Glutamatergic neuron (in vitro differentiated cells): ENCODE results near the gene OPA1. TPM values are rescaled to one million over a fixed set of nuclear protein-coding genes. Genes with fewer than 3 reads are reported as not detected.

ENCODE experiments used
- DNase-seq: peaks from one replicate; pipeline ENCODE4 v3.0.0; 2022
- H3K27ac Mint-ChIP-seq: one replicate; pipeline ENCODE4 v1.8.0; 2020; ENCODE audit warnings: mild to moderate bottlenecking, mixed read lengths, inconsistent platforms; ENCODE audit not compliant: unreplicated experiment
- H3K27me3 Mint-ChIP-seq: one replicate; pipeline ENCODE4 v1.8.0; 2020; ENCODE audit warnings: mild to moderate bottlenecking, moderate library complexity, mixed read lengths, inconsistent platforms; ENCODE audit not compliant: unreplicated experiment
- H3K36me3 Mint-ChIP-seq: one replicate; pipeline ENCODE4 v1.8.0; 2020; ENCODE audit warnings: mild to moderate bottlenecking, mixed read lengths, inconsistent platforms; ENCODE audit not compliant: unreplicated experiment
- H3K4me1 Mint-ChIP-seq: one replicate; pipeline ENCODE4 v1.8.0; 2020; ENCODE audit warnings: mild to moderate bottlenecking, low read depth, mixed read lengths, inconsistent platforms; ENCODE audit not compliant: unreplicated experiment
- H3K4me3 Mint-ChIP-seq: one replicate; pipeline ENCODE4 v1.8.0; 2020; ENCODE audit warnings: mild to moderate bottlenecking, mixed read lengths, inconsistent platforms; ENCODE audit not compliant: unreplicated experiment
- H3K9me3 Mint-ChIP-seq: one replicate; pipeline ENCODE4 v1.8.0; 2020; ENCODE audit warnings: mild to moderate bottlenecking, moderate library complexity, mixed read lengths, inconsistent platforms; ENCODE audit not compliant: unreplicated experiment
- total RNA-seq: library from RNA; stranded (reverse); fragmentation: NEBNext Ultra II Directional; extraction: Animal tissue kit (Norgen Biotek cat#: 25700); gene quantifications from one replicate; pipeline ENCODE4 v1.2.1, GENCODE V29; 2021; ENCODE audit not compliant: unreplicated experiment
- TF ChIP-seq, protein P1 (sequence below): fragments of 200-600 bp; sonication (generic); IDR thresholded peaks from one replicate; pipeline ENCODE4 v1.5.0; 2021; ENCODE audit not compliant: partially characterized antibody, unreplicated experiment

OPA1 gene
- total RNA-seq, 1 donor from 2014 or later, result 122 TPM

DNA sequence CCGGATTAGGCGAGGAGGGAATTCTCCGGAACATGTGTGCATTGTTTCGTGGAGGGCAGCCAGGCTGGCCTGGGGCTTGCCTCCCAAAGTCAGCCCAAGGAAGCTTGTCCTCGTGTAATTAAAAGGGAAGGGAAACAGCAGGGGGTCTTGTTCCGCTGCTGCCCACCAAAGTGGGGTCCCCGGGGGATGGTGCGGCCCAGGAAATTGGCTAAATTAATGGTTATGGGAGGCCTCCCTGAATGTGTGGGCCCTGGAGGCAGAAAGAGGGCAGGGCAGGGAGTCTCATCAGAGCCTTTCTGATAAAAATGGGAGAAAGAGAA is 118.1 kb downstream of the OPA1 start:
- Mint-ChIP-seq H3K4me1 (peaks cover 13% of the 10 kb centered on the region), H3K27ac (no peak overlapping the region), H3K27me3 (peaks cover 7% of the 10 kb centered on the region), H3K4me3 (no peak overlapping the region), H3K9me3 (peaks cover 11% of the 10 kb centered on the region), H3K36me3 (peaks cover 21% of the 10 kb centered on the region)
- DNase-seq, result no peak
- TF ChIP-seq, protein P1, sequence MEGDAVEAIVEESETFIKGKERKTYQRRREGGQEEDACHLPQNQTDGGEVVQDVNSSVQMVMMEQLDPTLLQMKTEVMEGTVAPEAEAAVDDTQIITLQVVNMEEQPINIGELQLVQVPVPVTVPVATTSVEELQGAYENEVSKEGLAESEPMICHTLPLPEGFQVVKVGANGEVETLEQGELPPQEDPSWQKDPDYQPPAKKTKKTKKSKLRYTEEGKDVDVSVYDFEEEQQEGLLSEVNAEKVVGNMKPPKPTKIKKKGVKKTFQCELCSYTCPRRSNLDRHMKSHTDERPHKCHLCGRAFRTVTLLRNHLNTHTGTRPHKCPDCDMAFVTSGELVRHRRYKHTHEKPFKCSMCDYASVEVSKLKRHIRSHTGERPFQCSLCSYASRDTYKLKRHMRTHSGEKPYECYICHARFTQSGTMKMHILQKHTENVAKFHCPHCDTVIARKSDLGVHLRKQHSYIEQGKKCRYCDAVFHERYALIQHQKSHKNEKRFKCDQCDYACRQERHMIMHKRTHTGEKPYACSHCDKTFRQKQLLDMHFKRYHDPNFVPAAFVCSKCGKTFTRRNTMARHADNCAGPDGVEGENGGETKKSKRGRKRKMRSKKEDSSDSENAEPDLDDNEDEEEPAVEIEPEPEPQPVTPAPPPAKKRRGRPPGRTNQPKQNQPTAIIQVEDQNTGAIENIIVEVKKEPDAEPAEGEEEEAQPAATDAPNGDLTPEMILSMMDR, result no peak

DNA sequence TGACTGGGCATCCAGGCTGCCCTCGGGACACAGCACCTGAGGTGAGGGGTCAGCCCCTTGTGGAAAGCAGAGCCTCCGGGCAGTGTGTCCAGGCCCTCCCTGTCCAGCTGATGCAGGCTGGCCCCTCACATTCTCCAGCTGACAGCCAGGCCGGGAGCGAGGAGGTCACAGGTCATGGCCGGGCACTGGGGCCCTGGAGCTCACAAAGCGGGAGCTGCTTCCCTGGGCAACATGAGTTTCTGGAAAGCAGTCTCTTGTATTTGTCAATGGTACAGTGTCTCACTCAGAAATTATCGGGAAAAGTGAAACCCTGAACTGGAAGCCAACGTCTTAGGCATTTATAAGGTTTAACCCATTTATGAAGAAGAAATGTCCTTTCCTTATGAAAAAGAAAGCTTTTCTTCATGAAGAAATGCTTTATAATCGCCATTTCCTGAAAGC is 118.5 kb downstream of the OPA1 start:
- peaks cover 7% of the 10 kb centered on the region for H3K27me3 Mint-ChIP-seq
- no peak overlapping the region for H3K27ac Mint-ChIP-seq
- TF ChIP-seq, protein P1, result no peak
- no peak overlapping the region for H3K4me3 Mint-ChIP-seq
- peaks cover 13% of the 10 kb centered on the region for H3K4me1 Mint-ChIP-seq
- peaks cover 21% of the 10 kb centered on the region for H3K36me3 Mint-ChIP-seq
- DNase-seq, result no peak
- H3K9me3 Mint-ChIP-seq, result peaks cover 11% of the 10 kb centered on the region

- no peak overlapping the region for H3K27ac Mint-ChIP-seq
These were observed 119.1 kb downstream of the OPA1 start for GRCh38 chr3:193711964-193712598.

DNA sequence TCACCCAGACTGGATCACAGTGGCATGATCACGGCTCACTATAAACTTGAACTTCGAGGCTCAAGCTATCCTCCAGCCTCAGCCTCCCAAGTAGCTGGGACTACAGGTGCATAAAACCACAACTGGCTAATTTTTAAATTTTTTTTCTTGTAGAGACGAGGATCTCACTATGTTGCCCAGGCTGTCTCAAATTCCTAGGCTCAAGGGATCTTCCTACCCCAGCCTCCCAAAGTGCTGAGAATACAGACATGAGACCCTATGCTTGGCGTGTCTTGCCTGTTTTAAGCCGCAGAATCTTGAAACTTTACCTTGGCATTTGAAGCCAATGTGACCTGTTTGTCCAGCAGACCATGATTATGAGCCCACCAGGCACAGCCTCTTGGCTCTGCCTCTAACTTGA is 119.9 kb downstream of the OPA1 start:
- peaks cover 29% of the 10 kb centered on the region for H3K36me3 Mint-ChIP-seq
- DNase-seq, result no peak
- H3K27me3 Mint-ChIP-seq, result peaks cover 7% of the 10 kb centered on the region
- H3K27ac Mint-ChIP-seq, result no peak overlapping the region
- H3K4me3 Mint-ChIP-seq, result no peak overlapping the region
- peaks cover 10% of the 10 kb centered on the region for H3K4me1 Mint-ChIP-seq
- TF ChIP-seq, protein P1, result no peak
- H3K9me3 Mint-ChIP-seq, result peaks cover 11% of the 10 kb centered on the region

More at GRCh38 chr3:193711964-193712598, 119.1 kb downstream of the OPA1 start:
- peaks cover 23% of the 10 kb centered on the region for H3K36me3 Mint-ChIP-seq
- no peak overlapping the region for H3K4me3 Mint-ChIP-seq
- H3K4me1 Mint-ChIP-seq, result peaks cover 13% of the 10 kb centered on the region
- TF ChIP-seq, protein P1, result no peak
- peaks cover 11% of the 10 kb centered on the region for H3K9me3 Mint-ChIP-seq
- DNase-seq, result no peak
- peaks cover 7% of the 10 kb centered on the region for H3K27me3 Mint-ChIP-seq

DNA sequence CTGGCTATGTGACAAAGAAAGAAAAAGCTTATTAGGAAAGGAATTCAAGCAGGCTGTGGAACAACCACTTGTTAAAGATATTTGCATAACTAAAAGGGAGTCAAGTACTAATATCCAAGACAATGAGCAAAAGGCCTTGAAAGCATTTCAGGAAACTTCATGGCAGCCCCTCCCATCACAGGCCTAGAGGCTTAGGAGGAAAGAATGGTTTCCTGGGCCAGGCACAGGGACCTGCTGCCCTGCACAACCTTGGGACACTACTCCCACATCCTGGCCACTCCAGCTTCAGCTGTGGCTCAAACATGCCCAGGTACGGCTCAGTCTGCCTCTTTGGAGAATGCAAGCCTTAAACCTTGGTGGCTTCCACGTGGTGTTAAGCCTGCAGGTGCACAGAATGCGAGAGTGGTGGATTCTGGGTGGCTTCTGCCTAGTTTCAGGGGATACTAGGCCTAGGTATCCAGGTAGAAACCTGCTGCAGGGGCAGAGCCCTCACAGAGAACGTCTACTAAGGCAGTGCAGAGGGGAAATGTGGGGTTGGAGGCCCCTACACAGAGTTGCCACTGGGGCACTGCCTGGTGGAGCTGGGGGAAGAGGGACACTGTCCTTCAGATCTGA is 121.6 kb downstream of the OPA1 start:
- Mint-ChIP-seq H3K4me1 (peaks cover 2% of the 10 kb centered on the region), H3K4me3 (no peak overlapping the region), H3K27me3 (peaks cover 7% of the 10 kb centered on the region), H3K36me3 (peaks cover 34% of the 10 kb centered on the region), H3K9me3 (peaks cover 10% of the 10 kb centered on the region), H3K27ac (no peak overlapping the region)
- no peak for DNase-seq
- TF ChIP-seq, protein P1, result no peak
